Left renal cortex interstitium (tissue), 4 donors: Measurements from ENCODE around the gene RAC2. TPM values are rescaled to one million over a fixed set of nuclear protein-coding genes. Genes with fewer than 3 reads are reported as not detected.
A peak's percentile ranks its signal among the peaks of the same experiment; 100 is the strongest.

Source experiments
- DNase-seq, 4 donors: peaks; one replicate each; pipeline ENCODE4 v3.0.0-alpha.2; 2013; ENCODE audit warnings: low read depth in 4 of 4, low spot score in 2 of 4, missing footprints in 1 of 4
- polyA plus RNA-seq, 4 donors: library from polyadenylated mRNA; unstranded; fragments of 120-200 nt; gene quantifications; one replicate each; pipeline ENCODE4 v1.2.1, GENCODE V29; 2013; ENCODE audit not compliant: insufficient read length in 4 of 4

Gene RAC2
- polyA plus RNA-seq, result 1 to 10 TPM; 5.7 to 9.3 (median 7.0) TPM

DNA sequence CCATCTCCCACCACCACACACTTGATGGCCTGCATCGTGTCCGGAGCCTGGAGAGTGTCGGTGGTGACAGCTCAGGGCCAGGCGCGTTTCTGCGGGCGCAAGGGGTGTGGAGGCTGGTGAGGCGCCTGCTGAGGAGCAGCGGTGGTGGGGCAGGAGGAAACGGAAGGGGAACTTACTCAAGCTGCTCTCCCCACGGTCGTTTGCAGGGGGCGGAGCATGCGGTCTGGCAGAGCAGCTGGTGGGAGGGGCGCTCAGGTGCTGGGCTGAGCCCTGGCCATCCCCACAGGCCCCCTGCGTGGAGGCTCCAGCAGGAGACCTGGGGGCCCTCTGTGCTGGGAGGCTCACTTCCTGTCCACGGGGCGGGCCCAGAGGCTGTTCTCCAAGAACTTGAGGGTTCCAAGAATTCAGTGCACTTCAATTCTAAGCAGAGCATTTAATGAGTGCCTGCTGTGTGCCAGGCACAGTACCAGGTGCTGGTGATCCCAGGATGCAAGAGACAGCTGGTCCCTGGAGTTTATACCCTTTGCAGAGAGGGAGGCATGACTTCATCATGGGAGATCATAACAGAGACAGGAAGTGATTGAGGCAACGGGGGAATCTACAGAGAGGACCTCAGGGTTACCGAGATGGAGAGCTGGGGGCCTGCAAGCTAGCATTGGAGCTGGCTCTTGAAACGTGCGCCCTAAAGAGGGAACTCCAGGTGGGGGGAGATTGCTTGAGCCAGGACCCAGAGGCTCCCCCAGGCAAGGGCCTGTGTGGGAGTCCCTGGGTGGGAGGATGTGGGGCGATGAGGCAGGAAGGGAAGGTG is at the start of gene RAC2:
RAC2 (minus strand) TSS at position 156 of the 808 bp plus-strand sequence; CDS start at position 35, 121 bp downstream.
- DNase-seq, result peak in 1 of 4 donors; percentile 39

DNA sequence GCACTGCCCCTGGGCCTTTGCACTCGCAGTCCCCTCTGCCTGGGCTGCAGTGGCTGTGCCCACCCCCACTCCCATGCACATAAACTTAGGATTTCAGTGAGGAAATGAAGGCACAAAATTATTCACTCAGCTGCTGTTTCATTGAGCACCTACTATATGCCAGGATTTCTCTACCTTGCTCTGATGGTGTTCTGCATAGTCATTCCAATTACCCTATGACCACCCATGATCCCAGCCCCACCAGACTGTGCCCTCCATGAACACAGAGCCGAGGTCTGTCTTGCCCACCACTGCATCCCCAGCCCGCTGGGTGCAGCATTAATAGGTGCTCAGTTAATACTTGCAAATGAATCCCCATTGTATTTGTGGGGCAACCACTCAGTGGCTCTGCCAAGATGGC is 49.1 kb upstream of the RAC2 start:
- no peak for DNase-seq

DNA sequence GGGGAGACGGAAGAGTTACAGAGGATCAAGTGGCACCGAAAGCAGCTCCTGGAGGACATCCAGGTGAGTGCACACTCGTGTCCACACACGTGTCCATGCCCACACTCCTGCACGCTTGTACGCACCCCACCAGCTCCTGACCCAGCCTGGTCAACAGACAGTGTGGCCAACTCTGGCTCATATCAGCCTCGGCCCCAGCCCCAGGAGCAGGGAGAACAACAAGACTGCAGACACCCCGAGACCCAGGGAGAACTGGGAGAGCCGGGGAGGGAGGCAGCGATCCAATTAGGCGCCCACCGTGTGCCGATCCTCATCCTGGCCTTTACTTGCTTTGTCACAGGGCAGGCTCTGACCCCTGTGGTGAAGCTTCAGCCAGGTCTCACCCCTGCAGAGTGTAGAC is 48.6 kb upstream of the RAC2 start:
- no peak for DNase-seq

DNA sequence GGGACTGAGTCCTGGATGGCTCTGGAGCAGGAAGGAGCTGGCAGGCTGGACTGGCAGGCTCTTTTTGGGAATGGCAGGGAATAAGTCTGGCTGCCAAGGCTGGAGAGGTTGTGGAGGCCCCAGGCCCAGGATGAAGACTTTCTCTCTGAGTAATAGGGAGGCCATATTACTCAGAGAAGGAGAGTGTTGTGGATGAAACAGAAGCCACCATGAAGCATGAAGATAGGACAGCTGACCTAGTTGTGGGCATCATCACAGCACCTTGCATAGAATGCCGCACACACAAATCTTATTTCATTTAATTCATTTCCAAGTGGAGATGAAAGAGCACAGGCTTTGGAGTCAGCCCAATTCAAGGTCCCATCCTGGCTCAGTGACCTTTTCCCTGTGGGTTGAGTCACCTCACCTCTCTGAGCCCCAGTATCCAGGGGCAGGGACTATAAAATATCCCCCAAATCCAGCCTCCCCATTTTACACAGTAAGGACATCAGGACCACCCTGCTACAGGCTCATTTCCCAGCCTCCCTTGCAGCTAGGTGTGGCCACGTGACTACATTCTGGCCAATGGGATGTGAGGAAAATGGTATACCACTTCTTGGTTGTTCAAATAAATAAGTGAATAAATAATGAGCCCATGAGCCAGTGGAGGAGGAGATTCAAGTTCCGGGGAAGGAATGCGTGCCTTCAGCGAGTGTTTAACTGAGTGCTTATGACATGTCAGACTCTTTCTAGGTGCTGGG is 47.7 kb upstream of the RAC2 start:
- no peak for DNase-seq

DNA sequence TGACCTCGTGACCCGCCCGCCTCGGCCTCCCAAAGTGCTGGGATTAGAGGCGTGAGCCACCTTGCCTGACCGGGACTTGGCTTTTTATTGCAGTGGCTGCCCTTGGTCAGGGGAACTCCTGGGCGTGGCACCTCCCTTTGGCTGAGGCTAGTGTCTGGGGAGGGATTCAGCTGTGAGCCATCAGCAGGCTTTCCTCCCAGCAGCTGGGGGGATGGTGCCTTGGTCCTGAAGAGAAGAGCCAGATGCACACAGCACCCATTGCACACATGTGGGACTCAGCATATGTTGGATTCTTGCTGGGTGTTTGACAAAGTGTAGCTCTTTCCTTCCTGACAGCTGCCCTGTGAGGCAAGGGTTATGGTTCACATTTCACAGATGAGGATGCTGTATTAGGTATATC is 46.7 kb upstream of the RAC2 start:
- no peak for DNase-seq

DNA sequence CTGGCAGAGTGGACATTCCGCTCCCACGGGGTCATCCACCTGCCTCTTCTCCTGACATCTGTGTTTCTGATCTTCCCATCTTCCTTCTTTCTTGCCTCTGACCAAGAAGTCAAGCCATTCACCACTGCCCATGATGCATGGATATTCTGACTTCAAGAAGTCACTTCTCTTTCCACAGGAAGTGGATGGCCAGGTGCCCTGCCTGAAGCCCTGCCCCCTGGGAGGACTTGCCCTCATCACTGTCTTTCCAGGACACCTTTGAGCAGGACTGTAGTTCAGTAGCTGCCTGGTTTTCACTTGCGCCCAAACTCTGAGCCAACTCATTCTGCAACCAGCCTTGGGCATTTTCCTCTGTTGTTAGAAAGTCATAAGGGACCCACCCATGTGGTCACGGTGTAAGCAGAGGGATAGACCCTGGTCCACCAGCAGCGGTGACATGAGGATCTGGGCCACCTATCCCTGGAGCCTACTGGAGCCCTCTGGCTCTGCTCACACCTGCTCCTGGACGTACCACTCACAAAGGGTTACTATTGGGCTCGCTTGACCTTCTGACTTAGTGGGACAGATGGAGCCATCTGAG is 45.2 kb upstream of the RAC2 start:
- DNase-seq, result no peak

DNA sequence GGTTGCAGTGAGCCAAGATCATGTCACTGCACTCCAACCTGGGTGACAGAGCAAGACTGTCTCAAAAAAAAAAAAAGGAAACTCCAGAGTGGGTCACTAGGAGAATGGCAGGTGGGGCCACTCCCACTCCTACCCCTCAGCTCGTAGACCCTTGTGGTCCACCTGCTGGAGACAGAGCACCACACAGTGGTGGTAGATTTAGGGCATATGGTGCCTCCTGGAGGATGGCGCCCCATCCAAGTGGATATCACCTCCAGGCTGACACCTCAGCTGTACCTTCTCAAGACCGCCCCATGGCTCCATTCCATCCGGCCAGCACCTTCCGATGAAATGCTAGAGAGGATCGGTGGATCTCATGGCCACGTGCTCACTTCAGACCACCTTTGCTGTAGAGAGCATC is 44.5 kb upstream of the RAC2 start:
- no peak for DNase-seq

DNA sequence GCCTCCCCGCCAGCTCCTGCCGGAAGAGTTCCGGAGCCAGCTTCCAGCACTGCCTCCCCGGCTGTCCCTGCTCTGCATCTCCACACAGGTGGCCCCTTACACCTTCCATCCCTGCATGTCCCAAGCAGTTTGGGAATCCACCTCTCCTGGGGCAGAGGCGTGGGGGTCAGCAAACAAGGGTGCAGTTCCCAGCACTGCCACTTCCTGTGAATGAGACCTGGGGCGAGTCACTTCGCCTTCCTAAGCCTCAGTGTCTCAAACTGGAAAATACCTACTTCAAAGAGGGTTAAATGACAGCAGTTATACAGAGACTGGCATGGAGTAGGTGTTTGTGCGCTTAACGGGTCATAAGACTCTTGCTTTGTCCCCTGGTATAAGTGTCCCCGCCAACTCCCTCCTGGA is 43.5 kb upstream of the RAC2 start:
- no peak for DNase-seq

DNA sequence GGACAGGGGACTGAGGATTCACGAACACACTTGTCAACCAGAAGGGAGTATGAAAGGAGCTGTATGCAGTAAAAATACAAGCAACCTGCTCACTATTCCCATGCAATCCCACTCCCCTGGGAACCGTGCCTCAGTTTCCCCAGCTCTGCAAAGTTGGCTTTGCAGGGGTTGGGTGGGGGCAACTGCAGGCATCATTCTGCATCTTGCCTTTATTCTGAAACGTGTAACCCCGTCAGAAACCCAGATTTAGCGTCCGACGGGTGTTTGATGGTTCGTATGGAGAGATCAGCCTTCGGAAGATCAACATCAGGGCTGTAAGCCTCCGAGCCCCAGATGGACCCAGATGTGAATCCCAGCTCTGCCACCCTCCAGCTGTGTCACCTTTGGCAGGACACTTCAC is 41.9 kb upstream of the RAC2 start:
- DNase-seq, result no peak

DNA sequence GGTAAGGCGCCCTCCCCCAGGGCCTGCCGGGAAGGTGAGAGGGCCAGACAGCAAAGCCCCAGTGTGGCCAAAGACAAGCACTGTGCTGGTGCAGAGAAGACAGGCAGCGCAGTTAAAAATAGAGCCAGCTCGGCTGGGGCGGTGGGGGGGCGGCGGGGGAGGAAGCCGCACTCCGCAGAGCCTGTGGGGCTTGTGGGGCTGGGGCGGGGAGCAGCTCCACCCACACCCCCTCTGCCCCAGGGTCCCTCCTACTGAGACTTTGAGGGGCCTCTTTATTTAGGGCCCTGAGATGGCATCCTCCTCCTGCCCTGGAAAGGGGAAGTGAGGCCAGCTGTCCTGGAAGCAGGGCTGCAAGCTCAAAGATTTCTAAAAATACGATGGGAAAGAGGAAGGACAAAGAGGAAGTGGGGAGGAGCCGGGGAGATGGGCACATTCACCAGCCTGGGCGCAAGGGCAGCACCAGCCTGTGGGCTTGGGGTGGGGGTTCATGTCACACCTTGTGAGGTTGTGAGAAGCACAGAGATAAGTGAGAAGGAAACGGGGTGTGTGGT is 40.8 kb upstream of the RAC2 start:
- no peak for DNase-seq

DNA sequence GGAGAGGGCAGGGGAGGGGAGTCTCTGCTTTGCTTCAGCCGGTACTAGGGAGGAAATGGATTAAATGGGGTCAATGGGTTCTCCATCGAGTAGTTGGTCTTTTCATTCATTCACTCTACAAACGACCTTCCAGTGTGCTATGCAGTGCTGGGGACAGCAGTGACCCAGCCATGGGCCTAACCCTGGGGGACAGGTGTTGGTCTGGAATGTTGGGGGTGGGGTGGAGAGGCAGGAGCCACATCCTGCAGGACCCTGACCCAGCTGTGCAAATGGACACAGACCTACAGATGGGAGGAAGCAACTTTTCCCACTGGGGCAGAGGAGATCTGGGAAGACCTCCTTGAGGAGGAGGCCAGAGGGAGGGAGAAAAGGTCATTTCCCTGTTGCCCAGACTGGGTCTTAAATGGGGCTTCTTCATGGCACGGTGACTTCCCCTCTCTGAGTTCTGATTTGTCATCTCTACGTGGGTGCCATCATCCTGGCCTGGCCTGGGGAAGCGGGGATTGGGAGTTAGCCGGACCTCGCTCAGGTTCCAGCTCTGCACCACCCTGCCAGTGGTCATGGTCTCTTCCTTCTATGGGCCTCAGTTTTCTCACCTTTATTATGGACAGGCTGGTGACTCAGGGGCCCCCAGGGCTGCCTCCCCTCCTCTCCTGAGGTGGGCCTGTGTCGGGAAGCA is 40.2 kb upstream of the RAC2 start:
- no peak for DNase-seq

DNA sequence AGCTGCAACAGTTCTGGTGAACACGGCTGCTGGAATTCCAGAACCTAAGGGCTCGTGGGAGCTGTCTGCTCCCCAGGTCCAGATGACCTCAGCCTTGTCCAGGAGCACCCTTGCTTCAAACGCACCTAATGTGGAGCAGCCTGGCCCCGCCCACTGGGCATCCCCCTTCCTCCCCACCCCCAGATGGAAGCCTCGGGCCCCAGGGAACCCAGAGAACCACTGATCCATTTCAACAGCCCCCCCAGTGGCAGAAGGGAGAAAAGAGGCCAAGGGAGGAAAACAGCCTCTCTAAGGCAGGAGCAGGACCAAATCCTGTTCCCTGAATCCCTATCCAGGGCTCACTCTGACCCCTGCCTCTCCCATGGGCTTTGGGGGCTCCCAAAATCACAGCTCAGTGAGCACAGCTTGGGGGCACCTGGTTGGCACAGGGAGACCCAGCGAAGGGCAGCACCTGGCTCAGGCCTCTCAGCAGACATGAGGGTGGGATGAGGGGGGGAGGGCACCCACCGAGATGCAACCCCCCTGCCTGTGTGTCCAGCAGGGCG is 39.4 kb upstream of the RAC2 start:
- no peak for DNase-seq

DNA sequence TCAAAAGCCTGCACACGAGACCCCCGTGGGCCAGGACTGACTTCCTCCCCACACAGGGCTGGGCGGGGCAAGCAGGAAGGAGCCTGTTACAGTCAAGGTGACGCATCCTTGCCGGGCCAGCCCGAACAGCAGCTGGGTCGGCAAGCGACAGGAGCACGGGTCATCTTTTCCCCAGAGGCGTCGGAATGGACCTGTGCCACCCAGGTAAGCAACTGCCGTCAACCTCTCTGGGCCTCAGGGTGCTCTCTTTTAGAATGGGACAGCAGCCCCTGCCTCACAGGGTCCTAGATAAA is 38.3 kb upstream of the RAC2 start, which contains the start of gene CYTH4:
CYTH4 (plus strand) TSS at position 124 of the 293 bp plus-strand sequence; CDS start at position 186, 62 bp downstream.
- DNase-seq, result no peak

DNA sequence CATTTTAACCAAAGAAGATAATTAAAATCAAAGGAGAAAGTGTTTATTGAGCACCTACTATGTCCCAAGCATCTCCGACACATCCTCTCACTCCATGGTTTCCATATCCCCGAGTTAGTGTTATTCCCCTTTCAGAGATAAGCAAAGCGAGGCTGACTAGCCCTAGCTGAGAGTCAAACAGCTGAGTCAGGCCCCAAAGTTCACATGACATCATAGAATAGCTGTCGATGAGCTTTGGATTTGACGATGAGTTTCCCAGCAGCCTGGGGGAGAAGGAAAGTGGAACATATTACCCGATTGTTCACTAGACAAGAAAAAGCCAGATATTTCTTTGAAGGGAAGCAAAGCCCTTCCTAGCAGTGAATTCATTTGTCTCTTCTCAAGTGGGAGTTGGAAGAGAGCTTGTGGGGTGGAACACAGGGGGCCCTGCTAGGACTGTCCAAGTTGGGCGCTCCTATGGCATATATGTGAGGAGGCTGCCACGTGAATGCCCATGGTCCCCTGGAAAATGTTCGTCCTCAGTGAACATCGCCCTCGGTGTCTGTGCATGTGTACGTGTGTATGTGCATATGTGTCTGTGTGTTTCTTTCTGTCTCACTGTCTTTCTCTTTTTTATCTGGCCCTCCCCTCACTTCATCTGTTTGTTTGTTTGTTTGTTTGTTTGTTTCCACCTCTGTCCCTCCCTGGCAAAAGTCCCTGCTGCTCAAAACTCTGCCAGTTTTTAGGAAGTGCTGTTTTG is 37.7 kb upstream of the RAC2 start:
- DNase-seq, result no peak

DNA sequence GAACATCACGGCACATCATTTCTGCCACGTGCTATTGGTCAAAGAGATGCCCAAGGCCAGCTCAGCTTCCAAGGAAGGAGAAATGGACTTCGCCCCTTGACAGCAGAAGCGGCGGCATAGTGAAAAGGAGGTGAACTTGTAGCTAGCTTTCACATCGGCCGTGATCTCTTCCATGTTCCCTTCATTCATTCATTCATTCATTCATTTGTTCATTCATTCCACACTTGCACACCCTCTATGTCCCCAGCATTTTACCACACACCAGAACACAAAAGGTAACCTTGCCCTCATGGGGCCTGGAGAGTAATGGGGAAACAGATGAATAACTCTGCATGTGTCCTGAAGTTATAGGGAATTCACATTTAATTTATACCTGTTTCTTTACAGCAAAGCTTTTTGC is 37.1 kb upstream of the RAC2 start:
- no peak for DNase-seq

DNA sequence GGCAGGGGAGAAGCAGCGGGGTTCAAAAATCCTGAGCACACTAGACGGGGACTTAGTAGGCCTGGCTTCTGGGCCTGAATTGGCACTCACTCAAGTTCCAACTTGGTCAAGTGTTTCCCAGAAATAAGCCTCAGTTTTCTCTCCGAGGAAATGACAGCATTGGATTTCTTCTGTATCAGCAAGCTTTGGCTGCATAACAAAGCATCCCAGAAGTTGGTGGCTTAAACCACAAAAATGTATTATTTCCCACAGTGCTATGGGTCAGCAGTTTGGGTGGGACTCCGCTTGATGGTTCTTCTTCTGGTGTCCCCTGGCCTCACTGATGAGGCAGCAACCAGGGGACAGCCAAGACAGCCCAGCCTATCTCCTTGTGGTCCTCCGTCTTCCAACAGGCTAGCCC is 36.6 kb upstream of the RAC2 start:
- no peak for DNase-seq

DNA sequence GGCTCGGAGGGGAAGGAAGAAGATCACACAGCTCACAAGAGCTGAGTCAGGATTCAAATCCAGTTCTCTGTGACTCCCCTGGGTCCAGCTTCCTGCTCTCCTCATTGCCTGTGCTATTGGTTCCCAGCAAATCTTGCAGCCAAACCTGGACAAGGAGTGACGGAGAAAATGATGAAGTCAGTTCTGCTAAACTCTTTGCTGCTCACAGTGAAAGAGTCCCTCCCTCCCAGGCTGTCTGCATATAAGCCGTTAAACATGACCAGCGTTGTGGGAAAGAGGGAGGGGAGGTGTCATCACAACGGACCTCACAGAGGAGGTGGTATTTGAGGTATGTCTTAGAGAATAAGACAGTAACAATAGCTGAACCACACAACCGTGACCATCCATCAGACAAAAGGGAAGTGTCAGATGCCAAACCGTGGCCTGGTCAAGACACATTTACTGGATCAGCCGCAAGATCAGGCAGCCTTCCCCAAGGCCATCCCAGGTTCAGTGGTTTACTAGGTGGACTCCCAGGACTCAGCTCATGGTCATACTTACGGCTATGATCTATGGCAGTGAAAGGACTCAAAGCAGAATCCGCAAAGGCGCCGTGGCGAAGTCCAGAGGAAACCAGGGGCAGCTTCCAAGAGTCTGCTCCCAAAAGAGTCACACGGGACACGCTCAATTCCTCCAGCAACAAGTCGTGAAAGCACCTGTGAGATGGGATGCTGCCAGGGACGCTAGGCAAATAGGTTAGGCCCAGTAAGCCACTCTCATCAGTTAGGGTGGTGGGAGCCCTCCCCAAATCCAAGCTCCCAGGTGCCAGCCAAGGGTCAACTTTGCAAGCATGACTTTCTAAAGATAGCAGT is 35.5 kb upstream of the RAC2 start:
- no peak for DNase-seq

DNA sequence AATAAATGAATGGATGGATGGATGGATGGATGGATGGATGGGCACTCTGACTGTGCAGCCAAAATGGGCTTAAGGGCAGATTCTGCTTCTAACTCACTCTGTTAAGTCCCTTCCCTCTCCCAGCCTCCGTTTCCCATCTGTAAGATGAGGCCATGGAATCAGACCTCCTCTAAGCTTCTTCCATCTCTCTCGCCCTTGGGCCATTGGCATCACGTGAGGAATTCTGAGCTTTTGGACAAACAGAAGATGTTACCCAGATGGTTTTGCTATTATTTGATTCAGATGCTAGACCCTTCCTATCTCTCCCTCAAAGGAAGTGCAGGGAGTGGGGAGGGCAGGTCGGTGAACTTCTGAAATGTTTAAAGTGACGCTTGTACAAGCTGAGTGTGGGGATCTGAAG is 34.2 kb upstream of the RAC2 start:
- DNase-seq, result no peak

DNA sequence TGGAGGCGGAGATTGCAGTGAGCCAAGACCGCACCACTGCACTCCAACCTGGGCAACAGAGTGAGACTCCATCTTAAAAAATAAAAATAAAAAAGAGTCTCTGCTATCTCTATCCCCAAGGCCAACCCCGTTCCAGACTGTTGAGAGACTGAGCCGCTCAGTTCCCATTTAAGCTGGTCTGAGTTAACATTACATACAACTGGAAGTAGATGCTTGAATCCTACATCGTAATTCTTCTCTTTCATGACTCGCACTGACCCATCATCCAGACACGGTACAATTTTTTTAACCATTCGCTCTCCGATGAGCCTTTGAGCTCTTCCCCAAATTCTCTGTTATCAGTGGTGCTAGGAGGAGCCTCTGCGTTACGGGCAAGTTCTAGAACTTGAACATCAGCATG is 33.3 kb upstream of the RAC2 start:
- DNase-seq, result no peak
